IMR-90 (cell line): Measurements from ENCODE around the gene GTSE1. TPM values are rescaled to one million over a fixed set of nuclear protein-coding genes. Genes with fewer than 3 reads are reported as not detected.

Experiments used
- ATAC-seq: fragments of 200-7000 bp; cut with Tn5 transposase; 2 replicates; pipeline ENCODE4 v1.9.1; 2020; ENCODE audit warnings: low read depth, mild to moderate bottlenecking, moderate library complexity
- BruUV-seq: library from RNA; stranded (reverse); fragments of 400-500 nt; replicated peaks from 2 replicates; lab custom pipeline; 2021; lab: Mats Ljungman, UMichigan
- CTCF ChIA-PET: fragments of 300-600 bp; formaldehyde crosslinking; extraction: SDS; loops from one replicate; lab custom pipeline; 2021; ENCODE audit warnings: antibody characterized with exemption; lab: Yijun Ruan, JAX
- POLR2A ChIA-PET: fragments of 300-600 bp; sonication (Branson Sonifier 250); formaldehyde crosslinking; loops from one replicate; lab custom pipeline; 2022; ENCODE audit warnings: antibody characterized with exemption; ENCODE audit not compliant: unreplicated experiment; lab: Charles Lee
- DNase-seq: peaks from one replicate; pipeline ENCODE4 v3.0.0; 2013
- H2AFZ ChIP-seq: replicated peaks from 2 replicates; pipeline ENCODE3; 2013; ENCODE audit warnings: low read length, mild to moderate bottlenecking; ENCODE audit not compliant: poor library complexity
- H2AK5ac ChIP-seq: 2 replicates; pipeline ENCODE4 v1.6.1; 2013; ENCODE audit warnings: low read depth, low read length, inconsistent platforms
- H2AK9ac ChIP-seq: replicated peaks from 2 replicates; pipeline ENCODE3; 2013; ENCODE audit warnings: mild to moderate bottlenecking, low read depth, low read length, moderate library complexity; ENCODE audit not compliant: poor library complexity
- H2BK120ac ChIP-seq: 2 replicates; pipeline ENCODE4 v1.6.1; 2013; ENCODE audit warnings: low read depth, low read length, inconsistent platforms
- H2BK15ac ChIP-seq: 3 replicates; pipeline ENCODE4 v1.6.1; 2013; ENCODE audit warnings: low read depth, low read length, inconsistent platforms
- H2BK20ac ChIP-seq: 2 replicates; pipeline ENCODE4 v1.6.1; 2013; ENCODE audit warnings: low read depth, mild to moderate bottlenecking, inconsistent platforms, low read length, moderate library complexity
- H2BK5ac ChIP-seq: 2 replicates; pipeline ENCODE4 v1.6.1; 2013; ENCODE audit warnings: mild to moderate bottlenecking, low read depth, low read length, inconsistent platforms; ENCODE audit not compliant: poor library complexity, severe bottlenecking
- H3K14ac ChIP-seq: replicated peaks from 2 replicates; pipeline ENCODE4 v1.6.1; 2013; ENCODE audit warnings: low read depth, low read length, inconsistent platforms
- H3K18ac ChIP-seq: 2 replicates; pipeline ENCODE4 v1.6.1; 2013; ENCODE audit warnings: low read depth, low read length, control low read depth
- H3K23ac ChIP-seq: 2 replicates; pipeline ENCODE4 v1.6.1; 2013; ENCODE audit warnings: low read depth, low read length, inconsistent platforms
- H3K27ac ChIP-seq: 2 replicates; pipeline ENCODE4 v1.5.1; 2013; ENCODE audit warnings: mild to moderate bottlenecking, control low read depth, low read length; ENCODE audit not compliant: insufficient read depth
- H3K27me3 ChIP-seq: 2 replicates; pipeline ENCODE4 v1.6.1; 2013; ENCODE audit warnings: low read length; ENCODE audit not compliant: control insufficient read depth, insufficient read depth
- H3K36me3 ChIP-seq: 2 replicates; pipeline ENCODE4 v1.6.1; 2013; ENCODE audit warnings: low read length, mixed read lengths; ENCODE audit not compliant: control insufficient read depth, insufficient read depth
- H3K4ac ChIP-seq: 2 replicates; pipeline ENCODE4 v1.6.1; 2013; ENCODE audit warnings: low read depth, low read length, inconsistent platforms
- H3K4me1 ChIP-seq: 2 replicates; pipeline ENCODE4 v1.6.1; 2013; ENCODE audit warnings: low read length, mixed read lengths; ENCODE audit not compliant: control insufficient read depth, insufficient read depth
- H3K4me2 ChIP-seq: 2 replicates; pipeline ENCODE4 v1.6.1; 2013; ENCODE audit warnings: low read depth, mild to moderate bottlenecking, control low read depth, low read length, moderate library complexity
- H3K4me3 ChIP-seq: 2 replicates; pipeline ENCODE4 v1.5.1; 2013; ENCODE audit warnings: low read depth, mild to moderate bottlenecking, control low read depth, low read length, moderate library complexity; ENCODE audit not compliant: insufficient read depth
- H3K56ac ChIP-seq: 2 replicates; pipeline ENCODE4 v1.6.1; 2013; ENCODE audit warnings: low read length, inconsistent platforms; ENCODE audit not compliant: insufficient read depth; ENCODE audit errors: extremely low read depth
- H3K79me1 ChIP-seq, 2 experiments: 2 replicates each; pipeline ENCODE4 v1.6.1; 2013; ENCODE audit warnings: low read length in 2 of 2, inconsistent platforms in 1 of 2, low read depth in 1 of 2
- H3K9ac ChIP-seq: 2 replicates; pipeline ENCODE4 v1.6.1; 2013; ENCODE audit warnings: low read depth, low read length, control low read depth
- H3K9me1 ChIP-seq: 2 replicates; pipeline ENCODE4 v1.6.1; 2013; ENCODE audit warnings: low read length, inconsistent platforms; ENCODE audit not compliant: insufficient read depth
- H3K9me3 ChIP-seq: 2 replicates; pipeline ENCODE4 v1.6.1; 2013; ENCODE audit warnings: low read length; ENCODE audit not compliant: control insufficient read depth, insufficient read depth
- H4K20me1 ChIP-seq: 2 replicates; pipeline ENCODE4 v1.6.1; 2013; ENCODE audit warnings: low read length, inconsistent platforms; ENCODE audit not compliant: insufficient read depth
- H4K5ac ChIP-seq: 2 replicates; pipeline ENCODE4 v1.6.1; 2013; ENCODE audit warnings: mild to moderate bottlenecking, low read depth, low read length, control low read depth
- H4K8ac ChIP-seq, 2 experiments: 2 replicates each; pipeline ENCODE4 v1.6.1; 2013; ENCODE audit warnings: low read depth in 2 of 2, low read length in 2 of 2, control low read depth in 1 of 2, inconsistent platforms in 1 of 2
- H4K91ac ChIP-seq: 2 replicates; pipeline ENCODE4 v1.6.1; 2013; ENCODE audit warnings: low read depth, low read length, inconsistent platforms; ENCODE audit not compliant: insufficient read depth
- BHLHE40 ChIP-seq: fragments of 150-350 bp; IDR thresholded peaks from 2 replicates; pipeline ENCODE4 v1.6.1; 2016; ENCODE audit warnings: mild to moderate bottlenecking, low read depth, low read length
- CHD1 ChIP-seq: IDR thresholded peaks from 2 replicates; pipeline ENCODE4 v1.6.1; 2012; ENCODE audit warnings: low read depth, low read length, improper control_type of control experiment
- ELK1 ChIP-seq: fragments of 150-350 bp; IDR thresholded peaks from 2 replicates; pipeline ENCODE4 v1.6.1; 2016; ENCODE audit warnings: low read depth, mild to moderate bottlenecking, low read length, moderate library complexity, borderline replicate concordance
- FOS ChIP-seq: fragments of 150-350 bp; IDR thresholded peaks from 2 replicates; pipeline ENCODE4 v1.6.1; 2016; ENCODE audit warnings: low read depth, low read length
- MAFK ChIP-seq: IDR thresholded peaks from 2 replicates; pipeline ENCODE4 v1.6.1; 2012; ENCODE audit warnings: low read depth, low read length, improper control_type of control experiment
- MAZ ChIP-seq: IDR thresholded peaks from 2 replicates; pipeline ENCODE4 v1.6.1; 2012; ENCODE audit warnings: low read depth, mild to moderate bottlenecking, low read length, improper control_type of control experiment, moderate library complexity, borderline replicate concordance
- MXI1 ChIP-seq: IDR thresholded peaks from 2 replicates; pipeline ENCODE4 v1.6.1; 2012; ENCODE audit warnings: low read depth, mild to moderate bottlenecking, low read length, moderate library complexity, borderline replicate concordance
- NFE2L2 ChIP-seq: fragments of 150-350 bp; IDR thresholded peaks from 2 replicates; pipeline ENCODE4 v1.6.1; 2016; ENCODE audit warnings: low read depth, mild to moderate bottlenecking, low read length
- POLR2A ChIP-seq: IDR thresholded peaks from 2 replicates; pipeline ENCODE4 v1.6.1; 2012; ENCODE audit warnings: mild to moderate bottlenecking, low read depth, low read length
- RAD21 ChIP-seq: IDR thresholded peaks from 2 replicates; pipeline ENCODE4 v1.6.1; 2012; ENCODE audit warnings: low read length, improper control_type of control experiment
- RCOR1 ChIP-seq: IDR thresholded peaks from 2 replicates; pipeline ENCODE4 v1.6.1; 2012; ENCODE audit warnings: mild to moderate bottlenecking, low read length, improper control_type of control experiment; ENCODE audit not compliant: insufficient replicate concordance
- RFX5 ChIP-seq: IDR thresholded peaks from 2 replicates; pipeline ENCODE4 v1.8.0; 2012; ENCODE audit warnings: low read depth, mild to moderate bottlenecking, low read length, moderate library complexity
- SMC3 ChIP-seq: fragments of 150-350 bp; IDR thresholded peaks from 2 replicates; pipeline ENCODE4 v1.6.1; 2016; ENCODE audit warnings: low read depth, mild to moderate bottlenecking, antibody characterized with exemption, low read length, moderate library complexity
- WGBS, 2 experiments: methylation state at CpG; one replicate each; pipeline versions ENCODE4 v1.1.5 to v1.1.7; 2013; ENCODE audit warnings: missing lambda C conversion rate in 2 of 2; ENCODE audit not compliant: insufficient read length in 1 of 2; ENCODE audit errors: extremely low coverage in 2 of 2; 5-methylcytosine and 5-hydroxymethylcytosine counted together
- dilution Hi-C: fragments of 300-500 bp; cut with HindIII; formaldehyde crosslinking; loops from one replicate; pipeline ENCODE4 v1.14.3; 2018; ENCODE audit warnings: low sequenced_read_pairs; ENCODE audit not compliant: unreplicated experiment
- in situ Hi-C: fragments of 300-500 bp; cut with MboI; formaldehyde crosslinking; loops from 3 replicates; pipeline ENCODE4 v1.14.3; 2019; ENCODE audit warnings: low sequenced_read_pairs, inconsistent platforms, mixed read lengths
- intact Hi-C: fragments of 100-400 bp; cut with micrococcal nuclease; formaldehyde crosslinking; loops from 2 replicates; pipeline ENCODE4 v1.10.0; 2022
- polyA plus RNA-seq, 3 experiments: library from polyadenylated mRNA; depleted of rRNA; stranded (reverse); fragments of >200 nt; gene quantifications; 2 replicates each; pipeline ENCODE4 v1.2.3, GENCODE V29; 2012; ENCODE audit warnings: low replicate concordance in 1 of 3
- total RNA-seq: library from RNA; depleted of rRNA; stranded (reverse); fragments of >200 nt; gene quantifications from 2 replicates; pipeline ENCODE4 v1.2.3, GENCODE V29; 2012
- TF ChIP-seq, protein P1 (sequence below): fragments of 150-350 bp; IDR thresholded peaks from 2 replicates; pipeline ENCODE4 v1.6.1; 2017; ENCODE audit warnings: mild to moderate bottlenecking, antibody characterized with exemption, low read length, low read depth

GTSE1 gene
- total and polyA plus RNA-seq, 2 of the 4 experiments (the other 2 are of a cell fraction), result 5.9 to 17.1 TPM

DNA sequence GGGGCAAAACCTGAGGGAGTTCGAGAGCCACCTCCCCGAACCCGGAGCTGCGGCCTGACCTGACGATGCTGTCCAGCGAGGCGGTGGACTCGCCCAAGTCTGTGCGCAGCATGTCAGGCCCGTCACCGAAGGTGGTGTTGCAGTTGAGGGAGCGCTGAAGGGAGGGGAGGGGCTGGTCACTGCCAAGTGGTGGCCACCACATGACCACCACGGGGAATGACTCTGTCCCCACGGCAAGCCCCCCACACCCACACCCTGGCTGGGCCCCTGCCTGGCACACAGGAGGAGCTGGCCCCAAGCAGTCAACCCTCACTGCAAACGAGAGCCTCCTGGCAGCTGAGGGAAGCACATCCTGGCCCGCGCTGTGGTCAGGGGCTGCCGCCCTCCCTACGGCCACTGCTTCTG, 69.7 kb downstream of the GTSE1 start:
- ChIA-PET POLR2A (no interaction called here), CTCF (interaction anchor here (2.1 kb wide), 1 partner anchor 176 kb away, joined by 26 read pairs; no protein-coding TSS in a partner anchor)
- Histone ChIP-seq H3K56ac (no peak overlapping the region), H3K27me3 (peaks cover 15% of the 10 kb centered on the region; the same call in 1 of the 2 replicates), H3K9me1 (no peaks in the 10 kb centered on the region; the same call in 1 of the 2 replicates), H3K4ac (no peak overlapping the region), H4K5ac (no peak overlapping the region), H2AK5ac (no peak overlapping the region), H4K8ac (no peak overlapping the region), H3K4me2 (no peak overlapping the region), H2BK20ac (no peak overlapping the region), H2BK5ac (no peak overlapping the region), H2BK15ac (no peak overlapping the region), H4K91ac (no peak overlapping the region), H3K18ac (no peak overlapping the region), H3K4me3 (no peak overlapping the region), H3K79me1 (no peaks in the 10 kb centered on the region), H3K9me3 (no peaks in the 10 kb centered on the region), H4K20me1 (no peaks in the 10 kb centered on the region), H3K9ac (no peak overlapping the region), H3K27ac (no peak overlapping the region), H3K23ac (no peak overlapping the region), H3K4me1 (no peaks in the 10 kb centered on the region), H2AK9ac (no peak overlapping the region), H3K36me3 (no peaks in the 10 kb centered on the region), H3K14ac (no peak overlapping the region), H2BK120ac (no peak overlapping the region), H2AFZ (no peak overlapping the region)
- in situ Hi-C loops, result loop anchor here (5.0 kb wide), 1 partner anchor 176 kb away; no protein-coding TSS in a partner anchor
- BruUV-seq, result no TSS peak
- WGBS, 2 experiments, result 82% methylated on average over 12 of the region's 19 CpGs; no CpG with 5 or more reads in 1 of the 2 experiments
- ATAC-seq (no peak), DNase-seq (no peak)
- dilution Hi-C loops, result no loop called here
- intact Hi-C loops, result no loop called here
- TF ChIP-seq CHD1 (no peak), RAD21 (no peak), ELK1 (no peak), MXI1 (no peak), BHLHE40 (no peak), FOS (no peak), NFE2L2 (no peak), POLR2A (no peak), MAZ (no peak), MAFK (no peak), SMC3 (no peak), RCOR1 (no peak), RFX5 (no peak)
- TF ChIP-seq, protein P1, sequence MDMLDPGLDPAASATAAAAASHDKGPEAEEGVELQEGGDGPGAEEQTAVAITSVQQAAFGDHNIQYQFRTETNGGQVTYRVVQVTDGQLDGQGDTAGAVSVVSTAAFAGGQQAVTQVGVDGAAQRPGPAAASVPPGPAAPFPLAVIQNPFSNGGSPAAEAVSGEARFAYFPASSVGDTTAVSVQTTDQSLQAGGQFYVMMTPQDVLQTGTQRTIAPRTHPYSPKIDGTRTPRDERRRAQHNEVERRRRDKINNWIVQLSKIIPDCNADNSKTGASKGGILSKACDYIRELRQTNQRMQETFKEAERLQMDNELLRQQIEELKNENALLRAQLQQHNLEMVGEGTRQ, result no peak
